Omental fat pad (tissue), 4 donors: ENCODE measurements around the gene IFI6. TPM values are rescaled to one million over a fixed set of nuclear protein-coding genes. Genes with fewer than 3 reads are reported as not detected.

Experiments
- ATAC-seq: fragments of 150-250 bp; one replicate; pipeline ENCODE4 v1.9.1; 2016; ENCODE audit warnings: mild to moderate bottlenecking, moderate library complexity; ENCODE audit not compliant: low FRiP score
- DNase-seq: peaks from one replicate; pipeline ENCODE4 v3.0.0-alpha.2; 2019; ENCODE audit warnings: low spot score
- CTCF ChIP-seq, 3 donors: fragments of 450-650 bp; IDR thresholded peaks; one replicate each; pipeline ENCODE4 v1.5.1; 2016 to 2017; ENCODE audit warnings: antibody characterized with exemption in 3 of 3, mild to moderate bottlenecking in 3 of 3, moderate library complexity in 2 of 3
- total RNA-seq, 4 donors: library from RNA; depleted of rRNA; stranded (reverse); fragments of >200 nt; gene quantifications; one replicate each; pipeline ENCODE4 v1.1.0, GENCODE V29; 2016

IFI6 gene, protein sequence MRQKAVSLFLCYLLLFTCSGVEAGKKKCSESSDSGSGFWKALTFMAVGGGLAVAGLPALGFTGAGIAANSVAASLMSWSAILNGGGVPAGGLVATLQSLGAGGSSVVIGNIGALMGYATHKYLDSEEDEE
- 10 to 100 TPM; 28.2 to 88.4 (median 69.6) TPM for total RNA-seq

GRCh38 chr1:27671964-27672749, at the start of gene IFI6:
IFI6 (minus strand) TSS chr1:27672192; CDS start chr1:27669314, 2,878 bp downstream.
- no peak for TF ChIP-seq CTCF (IDR thresholded peaks at IDR 0.05)
- ATAC-seq (peak; percentile 92), DNase-seq (peak; percentile 50)

- no peak for ATAC-seq
- no peak for DNase-seq
- TF ChIP-seq CTCF (IDR thresholded peaks at IDR 0.05), result no peak
These were observed 47.6 kb upstream of the IFI6 start for GRCh38 chr1:27719286-27720251.

- no peak for TF ChIP-seq CTCF (IDR thresholded peaks at IDR 0.05)
- DNase-seq (no peak), ATAC-seq (no peak)
These were observed 44.4 kb upstream of the IFI6 start for GRCh38 chr1:27716262-27716895.

- DNase-seq, result no peak
- ATAC-seq, result no peak
- no peak for TF ChIP-seq CTCF (IDR thresholded peaks at IDR 0.05)
These were observed 42.0 kb upstream of the IFI6 start for GRCh38 chr1:27713869-27714513.

- ATAC-seq (no peak), DNase-seq (no peak)
- TF ChIP-seq CTCF (IDR thresholded peaks at IDR 0.05), result no peak
These were observed 41.2 kb upstream of the IFI6 start for GRCh38 chr1:27713139-27713725.

DNA sequence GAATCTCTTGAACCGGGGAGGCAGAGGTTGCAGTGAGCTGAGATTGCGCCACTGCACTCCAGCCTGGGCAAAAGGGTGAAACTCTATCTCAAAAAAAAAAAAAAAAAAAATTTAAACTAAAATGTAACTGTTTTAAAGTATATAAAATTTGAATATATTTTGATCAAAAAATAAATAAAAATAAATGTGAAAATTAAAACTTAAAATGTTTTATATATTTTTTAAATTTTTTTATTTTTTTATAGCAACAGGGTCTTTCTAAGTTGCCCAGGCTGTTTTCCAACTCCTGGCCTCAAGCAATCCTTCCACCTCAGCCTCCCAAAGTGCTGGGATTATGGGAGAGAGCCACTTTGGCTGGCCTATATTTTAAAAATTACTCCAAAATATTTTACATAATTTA, 38.6 kb upstream of the IFI6 start:
- no peak for ATAC-seq
- no peak for TF ChIP-seq CTCF (IDR thresholded peaks at IDR 0.05)

More for the DNA sequence above, 38.6 kb upstream of the IFI6 start:
- DNase-seq, result no peak
